IPS-18a (cell line): ENCODE results near the gene RGS3.
"Not testable (repeated sequence)": the region's sequence is repeated elsewhere in the genome, so short reads cannot be mapped to it uniquely, and the experiment has no call there.

ENCODE experiments used
- H3K27ac ChIP-seq: one replicate; pipeline ENCODE4 v1.5.1; 2013; ENCODE audit warnings: low read length
- H3K27me3 ChIP-seq: one replicate; pipeline ENCODE4 v1.6.1; 2013; ENCODE audit warnings: mild to moderate bottlenecking, low read length; ENCODE audit not compliant: control insufficient read depth, insufficient read depth
- H3K36me3 ChIP-seq: one replicate; pipeline ENCODE4 v1.6.1; 2013; ENCODE audit warnings: low read depth, low read length; ENCODE audit not compliant: control insufficient read depth
- H3K4me1 ChIP-seq: one replicate; pipeline ENCODE4 v1.6.1; 2013; ENCODE audit warnings: low read depth, low read length; ENCODE audit not compliant: control insufficient read depth
- H3K4me3 ChIP-seq: one replicate; pipeline ENCODE4 v1.5.1; 2013; ENCODE audit warnings: low read length
- H3K9ac ChIP-seq: one replicate; pipeline ENCODE4 v1.6.1; 2013; ENCODE audit warnings: mild to moderate bottlenecking, low read length, moderate library complexity
- H3K9me3 ChIP-seq: one replicate; pipeline ENCODE4 v1.6.1; 2013; ENCODE audit warnings: low read depth, low read length; ENCODE audit not compliant: control insufficient read depth

The RGS3 gene

GRCh38 chr9:113463418-113464285 is at the start of gene RGS3:
Gene RGS3, plus strand, starts transcription at chr9:113463727. Its CDS starts 76 bp downstream, at chr9:113463803.
- peak within 1 kb of the TSS; percentile 19 for H3K9ac ChIP-seq
- H3K27ac ChIP-seq: no peak within 1 kb of the TSS

DNA sequence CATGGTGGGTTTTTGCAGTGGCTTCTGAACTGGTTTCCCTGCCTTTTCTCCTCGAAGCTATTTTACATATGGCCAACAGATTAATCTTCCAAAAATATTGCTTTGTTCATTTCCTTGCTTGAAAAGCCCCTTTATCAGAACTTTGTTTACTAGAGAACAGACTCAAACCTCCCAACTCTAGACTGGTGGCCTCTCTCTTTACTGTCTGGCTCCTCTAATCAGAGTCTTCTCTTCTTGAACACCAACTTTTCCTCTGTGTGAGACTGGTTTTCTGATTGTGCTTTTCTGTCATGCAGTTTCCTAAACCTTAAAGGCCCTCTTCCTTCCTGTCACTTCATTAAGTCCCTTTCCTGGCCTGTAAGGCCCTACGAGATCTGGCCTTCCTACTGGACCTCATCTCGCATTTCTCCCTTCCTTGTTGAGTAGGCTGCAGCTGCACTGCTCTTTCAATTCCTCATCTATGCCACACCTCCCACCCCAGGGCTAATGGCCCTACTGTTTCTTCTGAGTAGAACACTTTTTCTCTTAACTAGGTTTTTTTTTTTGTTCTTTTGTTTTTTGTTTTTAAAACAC is 47.3 kb upstream of the RGS3 start:
- Histone ChIP-seq H3K4me1 (no peaks in the 10 kb centered on the region), H3K36me3 (no peaks in the 10 kb centered on the region), H3K9me3 (no peaks in the 10 kb centered on the region), H3K27ac (no peak overlapping the region), H3K4me3 (no peak overlapping the region), H3K9ac (no peak overlapping the region), H3K27me3 (no peaks in the 10 kb centered on the region)

More at GRCh38 chr9:113463418-113464285, at the start of gene RGS3:
- peak within 1 kb of the TSS; percentile 61 for H3K4me3 ChIP-seq
- H3K4me1 ChIP-seq: peaks cover 3% of the 10 kb centered on the region
- no peaks in the 10 kb centered on the region for H3K9me3 ChIP-seq
- H3K27me3 ChIP-seq: peaks cover 40% of the 10 kb centered on the region
- H3K36me3 ChIP-seq: no peaks in the 10 kb centered on the region

- no peaks in the 10 kb centered on the region for H3K9me3 ChIP-seq
- no peaks in the 10 kb centered on the region for H3K4me1 ChIP-seq
- no peak overlapping the region for H3K27ac ChIP-seq
- H3K27me3 ChIP-seq: no peaks in the 10 kb centered on the region
- no peak overlapping the region for H3K4me3 ChIP-seq
- H3K9ac ChIP-seq: no peak overlapping the region
- no peaks in the 10 kb centered on the region for H3K36me3 ChIP-seq
Measured at GRCh38 chr9:113417370-113417769, 46.2 kb upstream of the RGS3 start.

- no peaks in the 10 kb centered on the region for H3K9me3 ChIP-seq
- H3K9ac ChIP-seq: no peak overlapping the region
- H3K36me3 ChIP-seq: no peaks in the 10 kb centered on the region
- peaks cover 5% of the 10 kb centered on the region for H3K4me1 ChIP-seq
- no peak overlapping the region for H3K4me3 ChIP-seq
- H3K27me3 ChIP-seq: no peaks in the 10 kb centered on the region
- H3K27ac ChIP-seq: no peak overlapping the region
Measured at GRCh38 chr9:113421726-113422125, 41.8 kb upstream of the RGS3 start.

DNA sequence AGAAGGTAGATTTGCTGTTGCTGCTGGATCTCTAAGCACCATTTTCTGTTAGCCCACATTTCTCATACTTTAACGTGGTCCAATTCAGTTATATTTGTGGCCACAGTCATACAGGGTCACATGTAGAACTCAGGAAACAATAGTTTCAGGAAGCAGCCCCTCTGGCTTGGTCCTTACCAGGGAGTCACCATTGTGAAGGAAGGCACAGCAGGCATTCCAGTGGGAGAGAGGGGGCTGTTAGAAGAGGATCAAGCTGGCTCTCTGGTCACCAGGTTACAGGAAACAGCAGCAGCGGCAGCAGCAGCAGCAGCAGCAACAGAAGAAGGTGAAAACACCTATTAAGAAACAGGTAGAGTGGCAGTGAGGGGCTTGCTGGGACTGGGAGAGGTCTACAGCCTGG is 38.5 kb upstream of the RGS3 start:
- no peaks in the 10 kb centered on the region for H3K36me3 ChIP-seq
- no peaks in the 10 kb centered on the region for H3K9me3 ChIP-seq
- no peak overlapping the region for H3K27ac ChIP-seq
- H3K27me3 ChIP-seq: no peaks in the 10 kb centered on the region
- peaks cover 5% of the 10 kb centered on the region for H3K4me1 ChIP-seq
- H3K9ac ChIP-seq: no peak overlapping the region
- H3K4me3 ChIP-seq: no peak overlapping the region

- no peak overlapping the region for H3K27ac ChIP-seq
- no peak overlapping the region for H3K9ac ChIP-seq
- H3K27me3 ChIP-seq: no peaks in the 10 kb centered on the region
- H3K9me3 ChIP-seq: no peaks in the 10 kb centered on the region
- no peak overlapping the region for H3K4me3 ChIP-seq
- no peaks in the 10 kb centered on the region for H3K36me3 ChIP-seq
- peaks cover 5% of the 10 kb centered on the region for H3K4me1 ChIP-seq
Measured at GRCh38 chr9:113426701-113427100, 36.8 kb upstream of the RGS3 start.

DNA sequence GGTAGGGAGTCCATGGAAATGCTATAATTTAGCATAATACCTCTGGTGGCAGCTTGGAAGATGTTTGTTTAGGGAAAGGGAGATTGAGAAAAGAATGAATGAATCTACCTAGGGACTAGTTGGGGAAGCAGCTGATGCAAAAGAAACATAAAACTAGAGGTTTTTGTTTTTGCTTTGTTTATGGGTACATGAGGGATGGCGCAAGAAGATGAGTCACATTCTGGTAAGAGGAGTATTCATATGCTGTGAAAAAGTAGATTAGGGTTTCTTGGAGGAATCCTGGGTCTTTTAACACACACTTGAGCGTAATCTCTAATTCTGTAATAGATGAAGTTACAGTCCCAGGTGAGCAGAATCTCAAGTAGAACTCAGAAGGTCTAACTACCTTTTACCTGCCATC is 35.9 kb upstream of the RGS3 start:
- Histone ChIP-seq H3K27ac (no peak overlapping the region), H3K4me1 (peaks cover 5% of the 10 kb centered on the region), H3K36me3 (no peaks in the 10 kb centered on the region), H3K27me3 (no peaks in the 10 kb centered on the region), H3K9ac (no peak overlapping the region), H3K9me3 (no peaks in the 10 kb centered on the region), H3K4me3 (no peak overlapping the region)

DNA sequence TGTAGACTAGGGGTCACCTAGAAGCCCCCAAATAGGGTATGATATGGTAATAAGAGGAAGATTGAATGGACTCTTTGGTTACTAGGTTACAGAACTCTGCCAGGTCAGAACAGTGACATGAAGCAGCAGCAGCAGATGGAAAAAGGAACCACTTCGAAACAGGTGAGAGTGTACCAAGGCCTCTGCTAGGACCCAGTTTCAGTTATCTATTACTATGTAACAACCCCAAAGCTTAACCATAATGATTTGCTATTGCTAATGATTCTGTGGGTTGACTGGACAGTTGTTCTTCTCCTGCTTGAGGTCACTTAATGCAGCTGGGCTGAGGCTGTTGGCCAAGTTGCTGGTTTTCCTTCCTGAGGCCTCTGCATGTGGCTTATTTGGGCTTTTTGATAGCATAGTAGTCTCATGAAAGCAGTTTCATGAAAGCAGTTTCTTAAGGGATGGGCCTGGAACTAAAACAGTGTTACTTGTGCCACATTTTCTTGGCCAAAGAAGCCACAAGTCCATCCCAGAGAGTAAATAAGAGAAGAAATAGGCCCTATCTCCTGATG is 35.4 kb upstream of the RGS3 start:
- H3K9me3 ChIP-seq: no peaks in the 10 kb centered on the region
- H3K4me1 ChIP-seq: peaks cover 5% of the 10 kb centered on the region
- H3K36me3 ChIP-seq: no peaks in the 10 kb centered on the region
- no peaks in the 10 kb centered on the region for H3K27me3 ChIP-seq
- H3K9ac ChIP-seq: no peak overlapping the region
- H3K27ac ChIP-seq: no peak overlapping the region
- H3K4me3 ChIP-seq: no peak overlapping the region

- no peak overlapping the region for H3K9ac ChIP-seq
- no peaks in the 10 kb centered on the region for H3K9me3 ChIP-seq
- no peak overlapping the region for H3K27ac ChIP-seq
- no peaks in the 10 kb centered on the region for H3K4me1 ChIP-seq
- no peaks in the 10 kb centered on the region for H3K27me3 ChIP-seq
- no peaks in the 10 kb centered on the region for H3K36me3 ChIP-seq
- no peak overlapping the region for H3K4me3 ChIP-seq
Measured at GRCh38 chr9:113431191-113431590, 32.3 kb upstream of the RGS3 start.

DNA sequence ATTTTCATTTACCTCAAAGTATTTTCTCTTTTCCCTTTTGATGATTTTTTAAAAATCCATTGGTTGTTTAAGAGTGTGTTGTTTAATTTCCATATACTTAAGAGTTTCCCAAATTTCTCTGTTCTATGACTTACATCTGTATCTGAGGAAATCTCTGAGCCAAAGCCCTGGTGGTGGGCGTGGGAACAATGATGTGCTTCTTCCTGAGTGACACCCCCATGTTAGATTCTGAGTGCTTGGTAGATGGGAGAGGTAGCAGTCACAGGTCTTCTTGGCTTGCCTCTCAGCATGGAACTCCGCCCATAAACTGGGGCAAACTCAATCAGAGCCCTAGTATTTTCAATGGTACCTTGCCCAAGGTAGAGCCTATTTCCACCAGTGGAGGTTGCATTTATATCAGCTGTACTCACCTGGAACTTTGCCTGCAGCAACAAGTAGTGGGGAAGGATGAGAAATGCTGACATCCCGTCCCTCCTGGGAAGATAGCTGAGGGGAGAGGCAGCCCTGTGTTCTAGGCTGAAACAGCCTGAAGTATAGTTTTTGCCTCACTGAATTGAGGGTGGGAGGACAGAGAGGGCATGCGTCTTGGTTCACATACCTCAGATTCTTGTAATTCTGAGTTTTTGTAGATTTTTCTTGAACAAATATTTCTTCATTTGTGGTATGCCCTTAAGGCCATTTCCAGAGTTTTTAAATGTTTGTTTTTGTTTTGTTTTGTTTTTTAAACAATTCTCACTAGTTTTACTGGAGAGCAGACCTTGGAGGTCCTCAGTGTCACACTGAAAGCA is 26.6 kb upstream of the RGS3 start:
- Histone ChIP-seq H3K27ac (no peak overlapping the region), H3K9me3 (no peaks in the 10 kb centered on the region), H3K9ac (no peak overlapping the region), H3K4me1 (no peaks in the 10 kb centered on the region), H3K4me3 (no peak overlapping the region), H3K27me3 (no peaks in the 10 kb centered on the region), H3K36me3 (no peaks in the 10 kb centered on the region)

DNA sequence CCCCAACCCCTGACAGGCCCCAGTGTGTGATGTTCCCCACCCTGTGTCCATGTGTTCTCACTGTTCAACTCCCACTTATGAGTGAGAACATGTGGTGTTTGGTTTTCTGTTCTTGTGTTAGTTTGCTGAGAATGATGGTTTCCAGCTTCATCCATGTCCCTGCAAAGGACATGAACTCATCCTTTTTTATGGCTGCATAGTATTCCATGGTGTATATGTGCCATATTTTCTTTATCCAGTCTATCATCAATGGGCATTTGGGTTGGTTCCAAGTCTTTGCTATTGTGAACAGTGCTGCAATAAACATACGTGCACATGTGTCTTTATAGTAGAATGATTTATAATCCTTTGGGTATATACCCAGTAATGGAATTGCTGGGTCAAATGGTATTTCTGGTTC is 25.8 kb upstream of the RGS3 start:
- not testable (repeated sequence) for H3K27ac ChIP-seq, H3K9ac ChIP-seq, H3K4me1 ChIP-seq, H3K36me3 ChIP-seq, H3K4me3 ChIP-seq, H3K27me3 ChIP-seq, H3K9me3 ChIP-seq
